Ramos (cell line): ENCODE measurements around the gene TMPRSS11F.

Experiments used
- in situ Hi-C: fragments of 300-500 bp; cut with MboI; formaldehyde crosslinking; loops from one replicate; pipeline ENCODE4 v1.14.3; 2022; ENCODE audit warnings: low sequenced_read_pairs; ENCODE audit not compliant: unreplicated experiment

Gene TMPRSS11F

GRCh38 chr4:68129793-68130192 lies at the start of gene TMPRSS11F:
Gene TMPRSS11F (minus strand): TSS chr4:68129869. CDS start chr4:68129820, 49 bp downstream.
- in situ Hi-C loops, result no loop called here

- in situ Hi-C loops, result no loop called here
Measured at GRCh38 chr4:68176904-68177303, 47.2 kb upstream of the TMPRSS11F start.

GRCh38 chr4:68176500-68176899 lies 46.8 kb upstream of the TMPRSS11F start:
- in situ Hi-C loops, result no loop called here

DNA sequence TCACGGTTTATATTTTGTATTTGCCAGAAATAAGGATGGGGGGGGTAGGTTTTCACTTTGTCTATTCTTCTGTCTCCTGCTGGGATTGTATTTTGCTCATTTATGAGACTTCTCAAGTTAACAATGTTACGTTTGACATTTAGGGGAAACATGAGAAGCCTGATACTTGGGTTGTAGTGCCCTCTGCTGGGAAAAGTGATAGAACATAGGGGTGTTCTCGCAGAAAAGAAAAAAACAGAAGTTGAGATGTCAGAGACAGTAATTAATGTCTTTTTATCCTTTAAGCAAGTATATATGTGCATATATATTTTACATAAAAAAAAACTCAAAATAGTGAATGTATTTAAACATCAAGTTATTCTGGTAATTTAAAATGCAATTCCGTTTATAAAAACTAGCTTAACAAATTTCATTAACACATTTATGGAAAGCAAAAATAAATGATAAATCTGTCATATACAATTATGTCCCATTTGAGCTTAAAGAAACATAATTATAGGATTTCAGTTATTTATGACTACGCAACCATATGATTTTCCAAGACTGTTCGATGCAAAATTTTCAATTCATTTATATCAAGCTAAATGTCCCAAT lies 46.0 kb upstream of the TMPRSS11F start:
- in situ Hi-C loops, result no loop called here

GRCh38 chr4:68174389-68174788 lies 44.7 kb upstream of the TMPRSS11F start:
- in situ Hi-C loops, result loop anchor here (25.0 kb wide), 1 partner anchor 637 kb away; the partner anchor contains the start of gene CENPC

- in situ Hi-C loops, result loop anchor here (25.0 kb wide), 1 partner anchor 635 kb away; the partner anchor contains the start of gene CENPC
Measured at GRCh38 chr4:68172147-68172546, 42.5 kb upstream of the TMPRSS11F start.

GRCh38 chr4:68167706-68168105 lies 38.0 kb upstream of the TMPRSS11F start:
- in situ Hi-C loops, result loop anchor here (25.0 kb wide), 1 partner anchor 630 kb away; the partner anchor contains the start of gene CENPC

DNA sequence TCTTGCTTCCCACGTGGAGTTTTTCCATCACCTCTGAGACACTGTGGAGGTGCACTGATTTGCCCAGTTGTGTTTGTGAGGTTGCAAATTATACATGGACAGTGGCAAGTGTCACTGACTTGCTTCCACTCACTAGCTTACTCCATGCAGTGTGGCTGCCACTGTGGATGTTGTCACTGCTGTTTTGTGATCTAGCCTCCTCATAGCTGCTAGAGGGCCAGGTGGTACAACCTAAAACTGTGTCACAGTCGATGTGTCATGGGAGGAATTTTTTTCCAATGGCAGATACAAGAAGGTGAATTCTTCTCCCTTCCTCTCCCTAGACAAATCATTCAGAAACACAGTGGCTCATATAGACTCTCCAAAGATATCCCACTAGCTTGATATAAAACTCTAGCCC lies 37.5 kb upstream of the TMPRSS11F start:
- in situ Hi-C loops, result loop anchor here (25.0 kb wide), 1 partner anchor 630 kb away; the partner anchor contains the start of gene CENPC

- in situ Hi-C loops, result loop anchor here (25.0 kb wide), 1 partner anchor 626 kb away; the partner anchor contains the start of gene CENPC
Measured at GRCh38 chr4:68163754-68164153, 34.1 kb upstream of the TMPRSS11F start.

- in situ Hi-C loops, result loop anchor here (25.0 kb wide), 1 partner anchor 625 kb away; the partner anchor contains the start of gene CENPC
Measured at GRCh38 chr4:68162196-68162595, 32.5 kb upstream of the TMPRSS11F start.

GRCh38 chr4:68152411-68152810 lies 22.7 kb upstream of the TMPRSS11F start:
- in situ Hi-C loops, result loop anchor here (25.0 kb wide), 1 partner anchor 615 kb away; the partner anchor contains the start of gene CENPC

GRCh38 chr4:68148800-68149685 lies 19.4 kb upstream of the TMPRSS11F start:
- in situ Hi-C loops, result no loop called here

GRCh38 chr4:68147079-68147478 lies 17.4 kb upstream of the TMPRSS11F start:
- in situ Hi-C loops, result no loop called here

DNA sequence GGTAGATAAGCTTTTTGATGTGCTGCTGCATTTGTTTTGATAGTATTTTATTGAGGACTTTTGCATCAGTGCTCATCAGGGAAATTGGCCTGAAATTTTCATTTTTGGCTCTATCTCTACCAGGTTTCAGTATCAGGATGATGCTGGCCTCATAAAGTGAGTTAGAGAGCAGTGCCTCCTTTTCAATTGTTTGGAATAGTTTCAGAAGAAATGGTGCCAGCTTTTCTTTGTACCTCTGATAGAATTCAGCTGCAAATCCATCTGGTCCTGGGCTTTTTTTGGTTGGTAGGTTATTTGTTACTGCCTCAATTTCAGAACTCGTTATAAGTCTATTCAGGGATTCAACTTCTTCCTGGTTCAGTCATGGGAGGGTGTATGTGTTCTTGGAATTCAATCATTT lies 15.6 kb upstream of the TMPRSS11F start:
- in situ Hi-C loops, result no loop called here

GRCh38 chr4:68141852-68142251 lies 12.2 kb upstream of the TMPRSS11F start:
- in situ Hi-C loops, result no loop called here

DNA sequence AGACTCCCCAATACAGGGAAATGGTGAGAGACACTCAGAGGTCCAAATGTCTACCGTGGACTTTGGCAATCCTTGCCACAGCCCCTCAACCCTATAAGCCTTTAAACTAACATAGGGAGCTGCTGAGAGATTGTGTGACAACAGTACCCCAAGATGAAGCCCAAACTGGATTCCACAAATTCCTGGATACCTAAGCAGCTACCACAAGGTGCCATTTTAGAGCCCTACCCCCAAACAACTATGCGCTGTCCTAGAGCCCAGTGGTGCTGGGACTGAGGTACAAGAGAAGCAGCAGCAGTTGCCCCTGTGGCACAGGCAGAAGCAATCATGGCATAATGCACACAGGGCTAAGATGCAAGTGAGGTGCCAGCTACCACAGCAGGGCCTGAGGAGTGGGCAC lies 2.7 kb upstream of the TMPRSS11F start:
- in situ Hi-C loops, result no loop called here

DNA sequence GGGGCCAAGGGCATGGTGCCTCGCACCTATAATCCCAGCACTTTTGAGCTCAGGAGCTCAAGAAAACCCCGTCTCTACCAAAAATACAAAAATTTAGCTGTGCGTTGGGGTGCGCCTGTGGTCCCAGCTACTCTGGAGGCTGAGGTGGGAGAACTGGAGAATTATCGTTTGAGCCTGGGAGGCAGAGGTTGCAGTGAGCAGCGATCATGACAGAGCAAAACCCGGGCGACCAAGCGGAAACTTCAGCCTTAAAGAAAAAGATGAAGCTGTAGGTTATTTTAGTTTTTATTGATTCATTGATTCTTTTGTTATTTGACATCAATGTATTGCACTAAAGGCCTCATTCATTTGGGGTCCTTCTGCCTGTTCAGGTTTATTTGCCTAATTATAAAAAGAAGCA lies 5.4 kb downstream of the TMPRSS11F start:
- in situ Hi-C loops, result no loop called here

DNA sequence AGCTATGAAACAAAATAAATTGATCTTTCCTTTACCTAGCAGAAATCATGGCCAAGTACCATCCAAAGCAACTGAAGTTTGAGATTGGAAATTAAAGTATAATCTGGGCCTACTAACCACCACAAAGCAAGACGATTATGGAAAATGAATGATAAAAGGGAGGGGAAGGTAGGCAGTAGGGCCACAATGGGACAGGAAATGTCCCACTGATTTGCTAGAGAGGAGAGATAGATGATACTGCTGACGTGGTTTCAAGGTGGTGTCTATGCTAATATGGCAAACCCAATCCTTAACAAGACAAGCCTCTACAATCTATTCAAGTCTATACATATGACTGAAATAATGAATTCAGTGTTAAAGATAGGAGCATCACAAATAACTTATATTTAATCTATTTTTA lies 6.1 kb downstream of the TMPRSS11F start:
- in situ Hi-C loops, result no loop called here

DNA sequence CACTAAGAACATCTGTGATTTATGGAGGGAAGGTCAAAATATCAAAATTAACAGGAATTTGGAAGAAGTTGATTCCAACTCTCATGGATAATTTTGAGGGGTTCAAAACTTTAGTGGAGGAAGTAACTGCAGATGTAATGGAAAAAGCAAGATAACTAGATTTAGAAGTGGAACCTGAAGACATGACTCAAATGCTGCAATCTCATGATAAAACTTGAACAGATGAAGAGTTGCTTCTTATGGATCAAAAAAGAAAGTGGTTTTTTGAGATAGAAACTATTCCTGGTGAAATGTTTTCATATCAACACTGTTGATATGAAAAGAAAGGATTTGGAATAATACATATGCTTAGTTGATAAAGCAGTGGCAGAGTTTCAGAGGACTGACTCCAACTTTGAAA lies 9.7 kb downstream of the TMPRSS11F start:
- in situ Hi-C loops, result no loop called here

DNA sequence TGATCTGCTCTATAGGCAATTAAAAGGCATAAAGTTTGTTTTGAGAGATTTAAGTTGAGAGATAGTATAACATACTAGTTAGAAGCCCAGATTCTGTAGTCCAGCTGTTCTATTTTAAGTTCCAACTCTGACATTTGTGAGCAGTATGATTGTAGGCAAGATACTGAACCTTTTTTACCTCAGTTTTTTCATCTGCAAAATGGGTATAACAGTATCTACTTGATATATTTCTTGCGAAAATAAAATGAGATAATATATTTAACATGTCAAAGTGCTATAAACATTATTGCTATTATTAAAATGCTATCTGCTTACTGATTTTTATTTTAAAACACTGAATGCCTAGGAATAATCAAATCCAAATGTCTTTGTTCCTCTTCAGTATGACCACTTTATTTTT lies 19.2 kb downstream of the TMPRSS11F start:
- in situ Hi-C loops, result no loop called here

DNA sequence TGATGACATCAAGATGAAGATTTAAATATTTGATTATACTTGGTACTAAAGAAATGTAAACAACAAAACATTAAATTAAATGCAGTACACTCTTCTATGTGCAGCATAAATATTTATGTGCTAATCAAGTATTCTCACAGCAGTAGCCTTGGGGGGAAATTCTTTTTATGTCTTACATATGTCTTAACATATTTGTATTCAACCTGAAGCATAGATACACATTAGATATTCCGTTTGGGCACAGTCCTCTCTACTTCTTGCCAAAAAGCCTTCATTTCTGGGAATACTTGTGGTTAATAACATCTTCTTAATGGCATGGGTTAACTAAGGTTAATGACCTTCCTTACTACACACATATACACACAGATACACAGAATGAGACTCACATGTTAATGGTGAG lies 19.8 kb downstream of the TMPRSS11F start:
- in situ Hi-C loops, result no loop called here
